ENCODE measurements around the gene SCD5. TPM values are rescaled to one million over a fixed set of nuclear protein-coding genes. Genes with fewer than 3 reads are reported as not detected.

Gene SCD5
- total and polyA plus RNA-seq, 2 donors (not counting 3 experiments of a cell fraction or from before 2014, with no cell fraction given) = 38.4 to 38.5 TPM

- H3K9ac ChIP-seq (replicated peaks; ENCODE audit: extremely low read depth, insufficient read depth, low read length) = no peak overlapping the region
- H3K9me3 ChIP-seq (replicated peaks; ENCODE audit: control insufficient read depth, insufficient read depth, low read length) = no peaks in the 10 kb centered on the region
- no peaks in the 10 kb centered on the region for H3K79me2 ChIP-seq (ENCODE audit: control insufficient read depth, insufficient read depth, low read length)
- BruUV-seq (replicated peaks) = no TSS peak
- H3K4me3 ChIP-seq (replicated peaks in 1 of 3; ENCODE audit: insufficient read depth in 1 of 3, low read depth in 1 of 3, low read length in 3 of 3) = no peak overlapping the region
- no peaks in the 10 kb centered on the region for H3K27me3 ChIP-seq (ENCODE audit: control insufficient read depth in 2 of 2, insufficient read depth in 2 of 2, low read length in 2 of 2)
- CTCF ChIA-PET = interaction anchor here (0.7 to 1.9 kb wide), 2 partner anchors 75 to 92 kb away, joined by 3 to 5 read pairs; no protein-coding TSS in a partner anchor
- H3K4me2 ChIP-seq (ENCODE audit: insufficient read depth, low read length) = no peak overlapping the region
- DNase-seq (ENCODE audit: low read depth, low spot score) (no peak), FAIRE-seq (no peak)
- H3K4me1 ChIP-seq (ENCODE audit: control insufficient read depth, extremely low read depth, insufficient read depth, low read length) = peaks cover 9% of the 10 kb centered on the region
- no peaks in the 10 kb centered on the region for H3K9me1 ChIP-seq (replicated peaks; ENCODE audit: control insufficient read depth, extremely low read depth, insufficient read depth, low read length)
- no peaks in the 10 kb centered on the region for H4K20me1 ChIP-seq (replicated peaks; ENCODE audit: control insufficient read depth, extremely low read depth, insufficient read depth, low read length)
- no peak overlapping the region for H2AFZ ChIP-seq (ENCODE audit: low read depth, low read length)
- H3K36me3 ChIP-seq (ENCODE audit: control insufficient read depth in 2 of 2, extremely low read depth in 1 of 2, insufficient read depth in 2 of 2, low read length in 2 of 2) = peaks cover 0 to 3% of the 10 kb centered on the region in 2 experiments
- intact Hi-C loops (cut with micrococcal nuclease) (no loop called here), dilution Hi-C loops (cut with MboI; ENCODE audit: extremely low pct_ligation_motif_present, low sequenced_read_pairs) (no loop called here)
- TF ChIP-seq CTCF (IDR thresholded peaks at IDR 0.05; ENCODE audit: extremely low read depth in 1 of 2, insufficient read depth in 1 of 2, low read depth in 1 of 2, low read length in 2 of 2) (no peak), POLR2A (IDR thresholded peaks at IDR 0.05; ENCODE audit: low read depth, low read length) (no peak), POLR2AphosphoS5 (IDR thresholded peaks at IDR 0.05; ENCODE audit: insufficient read depth, low read depth, low read length) (no peak), JUN (IDR thresholded peaks at IDR 0.05; ENCODE audit: borderline replicate concordance, insufficient read depth, insufficient read length, low read depth) (no peak), MAX (IDR thresholded peaks at IDR 0.05; ENCODE audit: insufficient read depth, insufficient read length) (no peak), FOS (IDR thresholded peaks at IDR 0.05; ENCODE audit: borderline replicate concordance, insufficient read depth, low read length) (no peak), EZH2 (IDR thresholded peaks at IDR 0.05; ENCODE audit: borderline replicate concordance, low read depth, low read length, severe bottlenecking) (no peak), GATA2 (IDR thresholded peaks at IDR 0.05; ENCODE audit: insufficient read depth, insufficient read length, low read depth, low read length) (no peak), MYC (IDR thresholded peaks at IDR 0.05; ENCODE audit: low read depth, low read length) (no peak)
- POLR2A ChIA-PET = no interaction called here
- H3K27ac ChIP-seq (ENCODE audit: insufficient read depth, low read depth, low read length) = no peak overlapping the region
Observed at GRCh38 chr4:82814034-82814433, 15.4 kb upstream of the SCD5 start.

Measured in endothelial cell of umbilical vein (primary cell).